ENCODE data around the gene ARAF.

- TF ChIP-seq CTCF (conservative IDR thresholded peaks at IDR 0.05): no peak
- TF ChIP-seq EZH2 (IDR thresholded peaks at IDR 0.05; ENCODE audit: low read depth): no peak
Measured at GRCh38 chrX:47587906-47588735, 27.1 kb downstream of the ARAF start.
